GM21515 (cell line): ENCODE results near the gene DNAJC7.

Experiments used
- ATAC-seq: cut with Tn5 transposase; IDR thresholded peaks from one replicate; pipeline ENCODE4 v1.9.1; 2021; ENCODE audit not compliant: unreplicated experiment

DNAJC7 gene

GRCh38 chr17:41976142-41976768 lies 41.0 kb downstream of the DNAJC7 start:
- ATAC-seq = no peak

GRCh38 chr17:41975099-41976083 lies 41.8 kb downstream of the DNAJC7 start:
- no peak for ATAC-seq

DNA sequence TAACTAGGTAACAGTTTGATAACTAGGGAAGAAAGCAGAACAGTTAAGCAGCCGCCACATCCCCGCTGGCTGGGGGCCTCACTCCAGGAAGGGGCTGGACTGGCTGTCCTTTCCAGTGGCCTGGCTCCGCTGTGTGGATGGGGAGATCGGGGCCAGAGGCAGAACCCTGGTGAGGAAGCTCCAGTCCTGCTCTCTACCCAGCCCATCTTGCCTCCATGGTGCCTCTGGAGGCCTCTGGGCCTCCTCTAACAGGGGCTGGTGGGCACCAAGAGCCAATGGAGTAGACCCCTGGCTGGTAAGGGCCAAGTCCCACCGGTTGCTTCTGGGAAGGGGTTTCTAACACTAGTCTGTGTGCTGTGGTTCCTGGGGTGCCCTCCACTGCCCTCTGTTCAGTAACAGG lies 42.6 kb downstream of the DNAJC7 start:
- ATAC-seq = no peak

DNA sequence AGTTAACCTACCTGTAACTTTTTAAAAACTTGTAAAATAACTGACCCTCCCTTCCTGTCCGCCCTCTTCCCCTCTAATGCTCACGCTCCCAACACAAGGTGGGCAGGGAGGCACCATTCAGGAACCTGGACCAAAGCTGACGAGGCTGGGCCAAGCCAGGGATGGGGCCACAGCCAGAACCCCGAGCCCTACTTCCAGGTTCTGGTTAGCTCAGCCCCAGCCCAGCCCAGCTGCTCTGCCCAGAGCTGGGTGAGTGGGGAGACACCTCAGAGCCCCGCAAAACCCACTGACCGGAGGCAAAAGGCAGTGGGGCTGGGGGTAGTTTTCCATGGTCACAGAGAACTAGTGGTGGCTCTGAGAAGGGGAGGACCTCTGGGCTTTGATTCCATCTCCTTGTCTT lies 43.2 kb downstream of the DNAJC7 start:
- no peak for ATAC-seq

- ATAC-seq = no peak
Measured at GRCh38 chr17:41973408-41973811, 43.8 kb downstream of the DNAJC7 start.

- no peak for ATAC-seq
Measured at GRCh38 chr17:41972571-41973407, 44.5 kb downstream of the DNAJC7 start.

DNA sequence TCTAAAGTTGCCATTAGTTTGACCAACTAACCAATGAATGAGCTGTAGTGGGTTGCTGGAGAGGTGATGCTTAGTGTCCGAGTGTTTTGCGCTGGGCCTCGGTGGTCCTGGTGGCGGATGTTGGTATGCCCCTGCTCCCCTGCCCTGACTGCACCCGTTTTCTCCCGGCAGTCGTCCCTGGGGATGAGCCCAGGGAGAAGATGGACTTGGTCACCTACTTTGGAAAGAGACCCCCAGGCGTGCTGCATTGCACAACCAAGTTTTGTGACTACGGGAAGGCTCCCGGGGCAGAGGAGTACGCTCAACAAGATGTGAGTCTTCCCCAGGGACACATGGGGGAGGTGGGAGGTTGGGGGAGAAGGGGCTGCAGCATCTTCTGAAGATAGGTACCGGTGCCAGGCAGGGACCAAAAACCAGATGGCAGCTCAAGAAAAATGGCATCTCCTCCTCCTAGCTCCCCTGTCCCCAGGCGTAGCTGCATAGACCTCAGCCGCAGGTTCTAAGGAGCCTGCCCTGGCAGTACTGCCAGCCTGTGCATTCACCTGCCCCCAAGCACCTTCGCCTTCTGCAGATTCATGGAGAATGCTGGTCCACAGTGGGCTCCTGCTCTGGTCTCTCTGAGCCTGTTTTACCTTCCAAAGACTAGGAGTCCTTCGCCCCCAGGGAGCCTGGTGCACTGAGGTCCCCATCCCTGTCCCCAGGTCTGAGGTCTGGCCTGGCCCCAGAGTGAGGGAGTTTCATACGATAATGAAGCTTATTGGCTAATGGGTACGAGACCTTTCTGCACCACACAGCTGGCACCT lies 45.3 kb downstream of the DNAJC7 start:
- no peak for ATAC-seq

- ATAC-seq = no peak
Measured at GRCh38 chr17:41970901-41971331, 46.3 kb downstream of the DNAJC7 start.

DNA sequence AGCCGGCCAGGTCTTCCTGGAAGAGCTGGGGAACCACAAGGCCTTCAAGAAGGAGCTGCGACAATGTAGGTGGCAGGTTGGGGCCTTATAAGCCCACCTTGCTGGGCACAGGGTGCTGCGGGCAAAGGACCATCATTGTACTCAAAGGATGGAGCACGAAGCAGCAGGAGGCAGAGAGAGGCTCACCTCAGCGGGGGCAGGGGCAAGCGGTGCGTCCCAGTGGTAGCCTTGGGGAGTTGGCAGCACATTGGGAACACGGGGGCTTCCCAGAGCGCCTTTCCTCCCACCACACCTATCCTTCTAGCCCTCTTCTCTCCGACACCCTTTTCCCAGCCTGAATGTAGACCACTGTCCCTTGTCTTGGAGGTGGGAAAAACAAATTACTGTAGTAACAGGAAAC lies 48.6 kb downstream of the DNAJC7 start:
- ATAC-seq = no peak

GRCh38 chr17:41967921-41968578 lies 49.2 kb downstream of the DNAJC7 start:
- ATAC-seq = no peak

- ATAC-seq = peak; percentile 12
Measured at GRCh38 chr17:41967141-41967920, 49.9 kb downstream of the DNAJC7 start.

DNA sequence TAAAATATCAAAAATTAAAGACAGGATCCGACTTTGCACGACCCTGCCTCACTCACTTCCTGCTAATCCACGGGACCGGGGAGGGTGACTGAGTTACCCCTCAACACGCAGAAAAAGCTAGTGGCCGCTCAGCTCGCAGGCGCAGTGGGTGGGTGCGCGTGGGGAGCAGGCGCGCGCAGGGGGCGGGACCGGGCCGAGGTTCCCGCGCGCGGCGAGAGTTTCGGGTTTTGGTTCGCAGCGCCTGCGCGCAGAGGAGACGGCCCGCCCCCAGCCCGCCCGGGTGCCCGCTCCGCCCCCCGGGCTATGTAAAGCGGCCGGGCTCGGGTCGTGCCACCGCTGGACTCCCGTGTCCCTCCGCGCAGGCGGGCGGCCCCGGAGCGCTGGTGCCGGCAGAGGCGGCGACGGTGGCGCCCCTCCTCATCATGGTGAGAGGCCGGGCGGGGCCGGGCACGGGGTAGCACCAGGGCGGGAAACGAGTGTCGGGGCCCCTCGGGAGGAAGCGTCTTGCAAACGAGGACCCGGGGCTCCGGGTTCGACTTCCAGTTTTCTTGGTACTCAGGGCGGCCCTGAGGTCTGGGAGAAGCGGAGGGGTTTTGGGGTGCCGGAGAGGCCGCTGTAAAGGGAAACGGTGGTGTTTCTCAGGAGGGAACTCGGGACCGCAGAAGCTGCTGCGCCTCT lies 50.6 kb downstream of the DNAJC7 start, which contains the start of gene CNP:
Gene CNP, plus strand, starts transcription at position 333 of the 678 bp plus-strand sequence. Its CDS starts 90 bp downstream, at position 423.
- peak; percentile 60 for ATAC-seq

DNA sequence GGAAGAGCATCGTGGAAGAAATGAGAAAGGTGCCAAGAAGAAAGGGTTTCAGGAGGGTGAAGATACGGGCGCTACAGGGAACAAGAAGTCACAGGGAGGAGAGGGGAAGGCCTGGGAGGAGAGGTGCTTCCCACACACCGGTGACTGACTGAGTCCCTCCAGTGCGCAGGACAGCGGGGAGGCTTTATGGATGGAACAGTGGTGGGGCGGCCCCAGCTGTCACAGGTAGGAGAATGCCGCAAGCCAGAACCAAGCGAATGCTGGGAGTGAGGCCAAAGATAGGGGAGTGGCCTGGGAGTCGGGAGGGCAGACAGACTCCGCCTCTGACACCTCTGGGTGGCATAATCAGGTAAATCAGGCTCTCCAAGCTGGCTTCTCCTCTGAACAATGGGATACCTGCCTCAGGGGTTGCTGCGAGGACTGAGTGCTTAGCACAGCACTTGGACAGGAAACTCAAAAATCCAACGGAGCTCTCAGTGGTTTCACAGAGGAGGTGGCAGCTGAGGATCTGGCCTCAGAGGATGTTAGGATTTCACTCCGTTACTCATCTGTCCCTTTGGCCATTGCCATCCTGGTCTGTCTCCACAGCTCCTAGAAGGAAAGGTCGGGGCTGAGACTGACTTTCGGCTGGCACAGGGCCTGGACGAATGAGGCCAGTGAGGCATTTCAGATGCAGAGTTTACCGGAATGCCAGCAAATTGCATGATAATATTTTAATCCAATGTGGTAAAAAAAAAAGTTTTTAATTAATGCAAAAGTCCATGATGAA lies 51.4 kb downstream of the DNAJC7 start:
- no peak for ATAC-seq

- ATAC-seq = no peak
Measured at GRCh38 chr17:41962768-41963434, 54.3 kb downstream of the DNAJC7 start.

- ATAC-seq = no peak
Measured at GRCh38 chr17:41962111-41962510, 55.1 kb downstream of the DNAJC7 start.

DNA sequence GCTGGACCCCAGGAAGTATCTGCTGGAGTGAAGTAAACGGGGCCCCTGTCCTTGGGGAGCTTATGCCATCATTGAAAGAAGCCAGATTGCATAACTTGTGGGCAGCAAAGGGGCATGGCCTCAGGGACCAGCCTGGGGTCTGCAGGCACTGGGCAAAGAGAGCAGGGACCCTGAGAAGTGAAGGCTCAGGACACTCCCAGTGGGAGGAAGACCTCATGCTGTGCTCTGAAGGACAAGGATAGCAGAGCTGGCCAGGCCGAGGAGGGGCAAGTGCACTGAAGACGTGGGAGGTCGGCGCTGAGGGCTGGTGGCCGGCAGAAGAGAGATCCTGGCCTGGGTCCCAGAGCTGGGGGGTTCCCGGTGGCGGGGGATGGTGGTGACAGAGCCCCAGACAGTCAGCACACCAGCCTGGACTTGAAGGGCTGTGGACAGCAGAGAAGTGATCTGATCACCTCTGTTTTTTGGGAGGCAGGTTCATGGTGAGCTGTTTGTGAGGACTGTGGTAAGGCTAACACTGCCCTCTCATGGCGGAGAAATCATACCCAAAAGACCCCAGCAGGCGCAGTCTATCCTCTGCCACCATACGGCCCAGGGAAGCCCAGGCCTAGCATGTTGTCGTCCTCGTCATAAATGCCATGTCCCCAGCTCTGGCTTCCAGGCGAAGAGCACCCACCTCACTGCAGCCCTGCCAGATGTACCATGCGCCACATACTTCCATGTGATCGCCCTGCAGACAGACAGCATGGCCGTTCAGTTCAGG lies 57.7 kb downstream of the DNAJC7 start:
- no peak for ATAC-seq

GRCh38 chr17:41959030-41959335 lies 58.3 kb downstream of the DNAJC7 start:
- ATAC-seq = no peak
